Uterus (tissue), 4 donors: ENCODE data around the gene COL4A6. TPM values are rescaled to one million over a fixed set of nuclear protein-coding genes. Genes with fewer than 3 reads are reported as not detected.
A peak's percentile ranks its signal among the peaks of the same experiment; 100 is the strongest.

Experiments used
- DNase-seq, 2 donors: peaks; one replicate each; pipeline ENCODE4 v3.0.0-alpha.2; 2019 to 2020
- H3K27ac ChIP-seq, 2 donors: fragments of 200-600 bp; sonication (generic); 1 replicate in 1 of 2; 2 replicates in 1 of 2; pipeline ENCODE4 v1.5.1; 2016 to 2018
- H3K27me3 ChIP-seq, 2 donors: fragments of 200-600 bp; sonication (generic); one replicate each; pipeline ENCODE4 v1.5.1; 2018 to 2019; ENCODE audit warnings: control low read depth in 1 of 2
- H3K36me3 ChIP-seq, 2 donors: fragments of 200-600 bp; sonication (generic); one replicate each; pipeline ENCODE4 v1.5.1; 2019; ENCODE audit warnings: control low read depth in 1 of 2
- H3K4me1 ChIP-seq, 2 donors: fragments of 200-600 bp; sonication (generic); one replicate each; pipeline ENCODE4 v1.5.1; 2018 to 2019; ENCODE audit warnings: control low read depth in 1 of 2
- H3K4me3 ChIP-seq, 2 donors: fragments of 200-600 bp; sonication (generic); 1 replicate in 1 of 2; 2 replicates in 1 of 2; pipeline ENCODE4 v1.5.1; 2018 to 2019; ENCODE audit warnings: mild to moderate bottlenecking in 1 of 2
- H3K9me3 ChIP-seq, 2 donors: fragments of 200-600 bp; sonication (generic); one replicate each; pipeline ENCODE4 v1.5.1; 2019; ENCODE audit warnings: control low read depth in 1 of 2
- CTCF ChIP-seq, 4 experiments: fragments of 200-600 bp in 2 of 4; fragments of 450-650 bp in 2 of 4; sonication (generic) in 2 of 4; IDR thresholded peaks; one replicate each; pipeline ENCODE4 v1.5.1; 2016 to 2019; ENCODE audit warnings: antibody characterized with exemption in 4 of 4, mild to moderate bottlenecking in 2 of 4, moderate library complexity in 1 of 4
- POLR2A ChIP-seq, 2 donors: fragments of 450-650 bp; IDR thresholded peaks; one replicate each; pipeline ENCODE4 v1.6.1; 2016; ENCODE audit warnings: antibody characterized with exemption in 2 of 2, mild to moderate bottlenecking in 1 of 2, moderate library complexity in 1 of 2
- intact Hi-C: fragments of 100-400 bp; cut with DNase I; formaldehyde crosslinking; loops from one replicate; pipeline ENCODE4 v1.15.1; 2023; ENCODE audit warnings: low total_unique reads
- total RNA-seq, 4 donors: library from RNA; depleted of rRNA in 3 of 4; stranded (reverse); fragments of >200 nt in 3 of 4; gene quantifications; one replicate each; pipeline versions ENCODE4 v1.1.0 to v1.2.4, GENCODE V29; 2014 to 2023
- donor health status: DM: yes; HTN: yes; CAD: no.

Gene COL4A6
- total RNA-seq, 4 donors from 2014 or later = 0.88 to 113 (median 42.9) TPM

GRCh38 chrX:108257556-108257955 lies 180.7 kb downstream of the COL4A6 start:
- TF ChIP-seq POLR2A (IDR thresholded peaks at IDR 0.05) = no peak
- TF ChIP-seq CTCF (IDR thresholded peaks at IDR 0.05) = no peak
- H3K9me3 ChIP-seq = no peaks in the 10 kb centered on the region
- no peaks in the 10 kb centered on the region for H3K36me3 ChIP-seq
- H3K27ac ChIP-seq = peak overlapping the region in 1 of 2 donors; percentile 46
- no peaks in the 10 kb centered on the region for H3K4me1 ChIP-seq
- intact Hi-C loops = no loop called here
- H3K27me3 ChIP-seq = no peaks in the 10 kb centered on the region
- H3K4me3 ChIP-seq = no peak overlapping the region
- DNase-seq = no peak

GRCh38 chrX:108254636-108255035 lies 183.6 kb downstream of the COL4A6 start:
- Histone ChIP-seq H3K27ac (peak overlapping the region in 1 of 2 donors; percentile 41), H3K4me1 (no peaks in the 10 kb centered on the region), H3K27me3 (no peaks in the 10 kb centered on the region), H3K36me3 (no peaks in the 10 kb centered on the region), H3K9me3 (no peaks in the 10 kb centered on the region), H3K4me3 (no peak overlapping the region)
- intact Hi-C loops = no loop called here
- TF ChIP-seq CTCF (IDR thresholded peaks at IDR 0.05) (no peak), POLR2A (IDR thresholded peaks at IDR 0.05) (no peak)
- DNase-seq = no peak

- DNase-seq = peak; percentile 16 to 44
- no peaks in the 10 kb centered on the region for H3K4me1 ChIP-seq
- intact Hi-C loops = no loop called here
- TF ChIP-seq POLR2A (IDR thresholded peaks at IDR 0.05) = no peak
- no peak for TF ChIP-seq CTCF (IDR thresholded peaks at IDR 0.05)
- H3K9me3 ChIP-seq = no peaks in the 10 kb centered on the region
- no peak overlapping the region for H3K4me3 ChIP-seq
- H3K36me3 ChIP-seq = no peaks in the 10 kb centered on the region
- H3K27ac ChIP-seq = peak overlapping the region; percentile 44 to 56
- no peaks in the 10 kb centered on the region for H3K27me3 ChIP-seq
These were observed 187.3 kb downstream of the COL4A6 start for GRCh38 chrX:108250654-108251579.

GRCh38 chrX:108246304-108246954 lies 191.8 kb downstream of the COL4A6 start:
- H3K4me1 ChIP-seq = no peaks in the 10 kb centered on the region
- no peak for TF ChIP-seq CTCF (IDR thresholded peaks at IDR 0.05)
- TF ChIP-seq POLR2A (IDR thresholded peaks at IDR 0.05) = no peak
- DNase-seq = no peak
- intact Hi-C loops = no loop called here
- H3K27ac ChIP-seq = no peak overlapping the region
- no peaks in the 10 kb centered on the region for H3K9me3 ChIP-seq
- H3K36me3 ChIP-seq = no peaks in the 10 kb centered on the region
- no peaks in the 10 kb centered on the region for H3K27me3 ChIP-seq
- H3K4me3 ChIP-seq = no peak overlapping the region

- peak overlapping the region in 1 of 2 donors; percentile 1 for H3K27ac ChIP-seq
- no peaks in the 10 kb centered on the region for H3K36me3 ChIP-seq
- no peaks in the 10 kb centered on the region for H3K9me3 ChIP-seq
- no peaks in the 10 kb centered on the region for H3K27me3 ChIP-seq
- intact Hi-C loops = no loop called here
- no peaks in the 10 kb centered on the region for H3K4me1 ChIP-seq
- no peak overlapping the region for H3K4me3 ChIP-seq
- TF ChIP-seq CTCF (IDR thresholded peaks at IDR 0.05) = no peak
- TF ChIP-seq POLR2A (IDR thresholded peaks at IDR 0.05) = no peak
- DNase-seq = peak in 1 of 2 donors; percentile 15
These were observed 192.8 kb downstream of the COL4A6 start for GRCh38 chrX:108245462-108245861.
